ENCODE data around the gene GNL2.
"Not testable (repeated sequence)": the region's sequence is repeated elsewhere in the genome, so short reads cannot be mapped to it uniquely, and the experiment has no call there.

GNL2 gene

DNA sequence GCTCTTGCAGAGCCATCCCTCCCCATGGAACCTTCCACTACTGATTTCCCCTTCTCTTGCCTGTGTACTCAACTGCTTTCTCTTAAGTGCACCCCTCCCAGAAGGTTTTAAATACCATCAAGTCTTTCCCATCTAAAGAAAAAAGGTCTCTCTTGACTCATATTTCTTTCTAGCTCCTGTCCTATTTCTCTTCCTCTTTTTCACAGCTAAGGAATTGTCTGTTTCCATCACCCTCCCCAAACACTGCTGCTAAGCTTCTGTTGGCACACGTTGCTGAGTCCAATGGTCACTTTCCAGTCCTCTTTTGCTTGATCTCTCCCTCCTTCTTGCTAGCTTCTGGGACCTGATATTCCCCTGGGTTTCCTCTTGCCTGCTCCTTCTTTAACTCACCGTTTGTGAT lies 13.3 kb upstream of the GNL2 start:
- no peak for DNase-seq (ENCODE audit: low spot score)

DNA sequence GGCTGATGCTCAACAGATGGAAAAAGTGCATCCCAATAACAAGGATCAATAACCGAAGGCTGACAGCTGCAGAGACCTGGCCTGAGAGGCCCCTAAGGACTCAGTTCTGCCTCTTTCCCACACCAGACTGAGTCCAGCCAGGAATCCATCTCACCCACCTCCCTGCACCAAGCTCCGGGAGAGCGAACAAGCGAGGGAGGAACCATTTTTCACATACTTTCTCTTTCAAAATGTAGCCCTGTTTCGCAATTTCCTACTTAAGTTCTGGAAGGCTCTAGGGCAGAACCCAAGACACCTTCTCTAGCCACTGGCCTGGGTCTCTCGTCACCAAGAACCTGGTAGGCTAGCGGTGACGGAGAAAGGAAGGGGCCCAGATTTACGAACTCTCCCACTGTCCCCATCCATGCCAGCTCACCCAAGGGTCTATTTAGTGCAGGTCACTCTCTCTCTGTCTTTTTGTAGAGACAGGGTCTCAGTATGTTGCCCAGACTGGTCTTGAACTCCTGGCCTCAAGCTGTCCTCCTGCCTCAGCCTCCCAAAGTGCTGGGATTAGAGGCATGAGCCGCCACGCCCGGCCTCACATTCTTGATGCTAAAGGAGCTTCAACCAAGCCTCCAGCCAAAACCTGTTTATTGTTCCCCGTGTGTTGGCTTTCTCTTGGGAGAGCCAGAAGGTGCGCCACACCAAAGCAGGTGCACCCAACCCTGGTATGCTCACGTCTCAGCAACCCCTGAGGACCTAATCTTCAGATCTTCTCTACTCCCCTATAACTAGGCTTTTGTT lies 10.9 kb upstream of the GNL2 start:
- no peak for DNase-seq (ENCODE audit: low spot score)

DNA sequence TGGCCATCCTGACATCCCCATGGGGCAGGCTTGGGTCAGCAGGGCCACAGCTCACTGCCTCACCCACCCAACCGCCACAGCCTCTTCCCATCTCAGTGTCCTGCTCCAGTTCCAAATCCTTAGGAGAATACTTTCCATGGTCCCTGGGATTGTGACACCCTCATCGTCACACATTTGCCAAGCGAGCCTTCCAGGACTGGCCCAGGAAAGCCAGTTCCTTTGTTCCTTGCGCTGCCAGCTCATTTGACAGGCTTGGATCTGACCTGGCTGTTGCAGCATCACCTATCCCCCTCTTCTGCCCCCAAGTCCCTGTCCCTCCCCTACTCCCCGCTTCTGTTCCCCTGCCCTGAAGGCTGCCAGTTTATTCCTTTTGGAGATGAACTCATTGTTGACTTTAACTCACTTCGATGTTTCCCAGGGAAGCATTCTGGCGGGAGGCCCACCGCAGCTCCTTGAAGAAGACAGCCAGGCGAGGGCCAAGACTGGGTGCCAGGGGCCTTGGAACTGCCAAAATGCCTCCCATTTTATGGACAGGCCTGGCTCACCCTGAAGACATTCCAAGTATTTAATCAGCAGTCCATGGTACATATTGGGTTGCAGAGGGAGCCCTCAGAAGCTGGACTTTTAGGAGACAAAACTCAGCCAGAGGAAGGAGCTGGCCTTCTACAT lies 10.2 kb upstream of the GNL2 start:
- DNase-seq (ENCODE audit: low spot score), result no peak

DNA sequence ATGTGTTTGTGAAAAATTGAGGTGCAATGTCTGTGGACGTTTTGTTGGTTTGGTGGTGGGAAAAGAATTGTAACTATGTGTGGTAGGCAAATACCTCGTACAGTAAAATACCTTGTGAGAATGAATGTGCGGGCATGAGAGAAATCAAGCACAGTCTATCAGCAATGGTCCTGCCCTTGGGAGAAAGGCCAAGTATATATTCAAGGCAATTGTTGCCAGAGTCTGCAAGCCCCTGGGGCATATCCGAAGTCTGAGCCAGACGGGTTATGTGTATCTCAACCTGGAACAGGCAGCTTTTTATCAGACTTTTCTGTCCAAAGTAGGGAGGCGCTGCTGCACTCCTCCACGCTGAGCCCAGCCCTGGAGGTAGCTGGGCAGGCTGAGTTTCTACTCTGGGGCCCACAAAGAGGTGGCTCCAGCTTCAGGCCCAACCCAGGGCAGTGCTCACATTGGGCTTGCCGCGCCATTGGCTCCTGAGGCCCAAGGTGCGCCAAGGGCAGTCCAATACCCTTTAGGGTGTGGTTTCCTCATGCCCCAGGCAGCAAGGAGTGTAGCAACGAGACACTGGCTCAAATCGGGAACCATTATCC lies 9.4 kb upstream of the GNL2 start:
- no peak for DNase-seq (ENCODE audit: low spot score)

DNA sequence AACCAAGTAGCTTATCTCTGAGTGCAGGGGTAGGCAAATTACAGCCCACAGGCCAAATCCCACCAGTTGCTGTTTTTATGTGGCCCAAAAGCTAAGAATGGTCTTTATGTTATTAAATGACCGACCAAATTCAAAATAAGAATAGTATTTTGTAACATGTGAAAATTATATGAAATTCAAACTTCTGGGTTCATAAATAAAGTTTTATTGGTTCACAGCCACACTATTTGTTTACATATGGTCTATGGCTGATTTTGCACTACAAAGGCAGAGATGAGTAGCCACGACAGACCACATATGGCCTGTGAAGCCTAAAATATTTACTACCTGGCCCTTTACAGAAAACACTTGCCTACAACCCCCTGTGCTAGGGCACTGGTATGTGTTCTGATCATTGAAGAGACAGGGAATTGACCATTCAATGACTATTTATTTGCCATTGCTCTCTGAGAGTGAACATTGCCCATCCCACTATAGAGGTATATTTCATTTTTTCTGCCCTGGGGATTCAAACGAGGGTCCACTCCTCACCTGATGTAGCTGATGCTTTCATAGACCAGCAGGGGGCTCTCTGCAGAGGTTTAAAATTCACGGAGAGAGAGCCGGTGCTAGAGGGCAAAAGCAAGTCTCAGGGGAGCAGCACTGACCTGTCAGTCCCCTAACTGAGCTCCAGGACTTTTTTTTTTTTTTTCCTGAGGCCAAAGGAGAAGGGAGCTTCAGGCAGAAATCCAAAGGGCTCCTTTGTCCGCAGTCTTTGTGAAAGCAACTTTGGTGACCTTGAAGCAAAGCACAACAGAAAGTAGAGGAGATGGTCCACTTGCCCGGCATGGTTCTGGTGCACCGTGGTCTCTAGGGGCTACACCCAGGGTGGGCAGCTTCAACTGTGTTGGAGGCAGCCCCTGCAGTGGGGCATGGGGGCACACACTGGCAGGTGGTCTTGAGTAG lies 7.3 kb upstream of the GNL2 start:
- peak; percentile 66 for DNase-seq (ENCODE audit: low spot score)

DNA sequence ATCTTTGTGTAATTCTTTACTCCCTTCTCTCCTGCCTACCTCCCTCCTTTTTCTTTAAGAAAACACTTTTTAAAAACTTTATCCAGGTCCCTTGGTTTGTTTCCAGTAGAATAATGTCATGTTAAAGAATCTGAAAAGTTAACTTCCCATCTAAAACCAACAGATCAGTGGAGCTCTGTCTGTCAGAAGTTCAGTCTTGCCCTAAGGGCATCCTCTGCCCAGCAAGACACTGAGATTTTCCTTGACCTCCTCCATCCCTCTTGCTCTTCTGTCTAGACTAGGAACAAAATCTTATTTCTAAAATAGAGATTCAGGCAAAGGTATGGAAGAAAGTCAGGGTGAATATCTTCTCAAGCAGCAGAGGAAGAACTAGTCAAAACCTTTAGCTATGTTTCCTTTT lies 5.7 kb upstream of the GNL2 start:
- no peak for DNase-seq (ENCODE audit: low spot score)

DNA sequence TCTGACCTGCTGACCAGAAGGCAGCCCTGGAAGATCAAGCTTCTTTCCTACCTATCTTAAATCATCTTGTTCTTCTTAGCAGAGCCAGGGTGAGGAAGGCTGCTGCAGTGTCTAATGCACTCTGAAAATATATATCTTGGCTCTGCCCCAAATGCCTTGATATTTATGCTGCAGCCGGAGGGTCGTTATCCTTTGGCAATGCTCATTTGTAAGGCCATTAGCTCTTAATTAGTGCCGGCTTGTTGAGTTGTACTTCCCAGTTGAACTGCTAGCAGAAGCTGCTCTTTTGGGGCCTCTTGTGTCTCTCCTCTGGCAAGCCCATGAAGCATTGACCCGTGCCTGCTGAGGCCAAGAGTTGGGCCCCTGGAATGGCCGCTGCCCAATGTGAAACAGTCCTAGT lies 4.2 kb upstream of the GNL2 start:
- no peak for DNase-seq (ENCODE audit: low spot score)

DNA sequence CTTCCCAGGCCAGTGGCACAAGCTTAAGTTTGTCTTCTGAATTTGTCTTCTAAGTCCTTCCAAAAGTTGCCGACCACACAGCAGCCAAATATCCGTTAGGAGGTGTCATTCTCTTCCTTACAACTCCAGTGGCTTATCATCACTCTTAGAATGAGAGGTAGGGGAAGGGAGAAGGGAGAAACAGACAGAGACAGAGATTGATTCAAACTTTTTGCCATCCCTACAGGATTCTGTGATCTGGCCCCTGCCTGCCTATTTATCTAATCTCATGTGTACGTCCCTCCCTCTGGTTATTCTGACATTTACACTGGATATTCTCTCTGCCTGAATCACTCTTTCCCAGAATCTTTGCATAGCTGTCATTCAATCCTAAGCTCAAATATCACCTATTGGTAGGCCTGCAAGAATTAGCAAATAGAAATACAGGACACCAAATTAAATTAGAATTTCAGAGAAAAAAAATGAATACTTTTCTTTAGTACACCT lies 488 bp upstream of the GNL2 start:
- DNase-seq (ENCODE audit: low spot score), result no peak

DNA sequence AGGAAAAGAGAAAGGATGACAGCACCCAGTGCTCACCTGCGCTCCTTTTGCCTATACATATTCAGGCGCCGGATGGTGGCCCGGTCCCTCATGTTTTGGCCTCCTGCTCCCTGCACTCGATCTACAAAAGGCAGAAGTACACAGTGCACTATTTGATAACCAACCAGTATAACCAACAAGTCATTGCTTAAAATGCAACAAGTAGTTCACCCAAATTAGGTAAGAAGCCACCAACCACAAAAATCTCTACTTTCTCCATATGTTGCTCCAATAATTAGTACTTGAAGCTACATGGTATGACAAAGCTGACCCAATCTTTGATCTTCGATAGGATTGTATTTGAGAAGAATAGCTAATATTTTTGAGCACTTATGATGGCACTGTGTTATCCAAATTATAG lies 2.0 kb downstream of the GNL2 start:
- no peak for DNase-seq (ENCODE audit: low spot score)

DNA sequence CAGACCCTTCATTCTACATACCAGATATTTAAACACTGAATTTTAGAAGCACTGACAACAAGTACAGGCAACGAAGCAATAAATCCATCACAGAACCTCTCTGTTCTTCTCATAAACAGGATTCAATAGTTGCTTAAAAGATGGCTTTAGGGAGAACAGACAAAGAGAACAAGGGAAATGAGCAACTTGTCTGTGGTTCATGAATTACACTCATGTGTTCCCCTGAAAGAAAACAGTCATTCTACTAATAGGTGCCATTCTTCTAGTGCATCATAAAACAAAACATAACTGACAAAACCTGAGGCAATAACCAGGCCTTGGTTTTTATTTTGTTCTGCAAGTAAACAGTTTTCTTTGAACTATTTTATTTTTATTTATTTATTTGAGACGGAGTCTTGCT lies 6.8 kb downstream of the GNL2 start:
- no peak for DNase-seq (ENCODE audit: low spot score)

DNA sequence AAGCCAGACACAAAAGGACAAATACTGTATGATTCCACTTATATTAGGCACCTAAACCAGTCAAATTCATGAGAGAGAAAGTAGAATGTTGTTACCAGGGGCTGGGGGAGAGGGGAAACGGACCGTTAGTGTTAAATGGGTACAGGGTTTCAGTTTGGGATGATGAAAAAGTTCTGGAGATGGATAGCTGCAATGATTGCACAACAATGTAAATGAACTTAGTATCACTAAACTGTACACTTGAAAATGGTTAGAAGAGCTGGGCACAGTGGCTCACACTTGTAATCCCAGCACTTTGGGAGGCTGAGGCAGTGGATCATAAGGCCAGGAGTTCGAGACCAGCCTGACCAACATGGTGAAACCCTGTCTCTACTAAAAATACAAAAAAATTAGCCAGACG lies 11.2 kb downstream of the GNL2 start:
- DNase-seq (ENCODE audit: low spot score), result not testable (repeated sequence)

DNA sequence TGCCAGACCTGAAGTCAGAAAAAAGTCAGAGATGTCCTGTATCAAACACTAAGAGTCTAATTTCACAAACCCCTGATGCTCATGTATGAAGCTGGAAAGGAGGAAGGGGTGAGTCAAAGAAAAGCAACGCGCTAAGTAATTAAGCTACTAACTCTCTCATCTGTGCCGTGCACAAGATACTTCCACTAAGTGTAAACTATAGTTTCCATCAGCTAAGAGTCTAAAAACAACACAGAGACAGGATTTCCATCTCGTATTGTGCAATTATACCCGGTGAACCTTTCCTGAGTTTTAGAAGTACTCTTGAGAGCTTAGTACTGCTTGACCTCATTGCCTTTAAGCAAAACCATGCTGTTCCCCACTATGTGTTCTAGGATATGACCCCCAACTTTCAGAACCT lies 20.0 kb downstream of the GNL2 start:
- no peak for DNase-seq (ENCODE audit: low spot score)

DNA sequence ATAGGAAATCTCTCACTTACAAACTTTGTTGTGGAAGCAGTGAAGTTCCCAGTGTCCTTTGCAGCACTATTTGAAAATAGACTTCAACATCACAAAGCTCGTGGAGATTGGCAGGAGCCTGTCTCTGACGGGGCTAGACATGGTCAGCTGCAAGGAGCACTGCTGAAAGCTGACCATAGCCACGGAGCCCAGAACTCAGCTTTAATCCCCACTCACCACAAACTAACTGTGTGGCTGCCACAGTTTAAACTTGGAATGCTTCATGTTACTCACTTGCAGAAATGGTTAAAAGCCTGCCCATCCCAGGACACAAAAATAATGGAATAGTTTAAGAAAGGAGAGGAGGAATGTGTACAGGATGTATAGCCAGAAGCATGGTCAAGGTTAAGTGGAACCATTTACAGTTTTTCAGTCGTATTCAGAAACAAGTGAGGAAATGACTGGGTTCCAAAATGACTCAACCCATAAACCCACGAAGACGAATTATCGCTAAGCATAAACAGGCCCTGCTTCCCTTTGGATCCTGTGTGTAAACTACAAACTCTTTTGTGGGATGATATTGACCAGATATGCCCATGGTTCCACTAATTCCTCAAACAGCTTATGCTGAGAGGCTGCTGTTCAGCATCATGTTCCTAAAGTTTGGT lies 20.8 kb downstream of the GNL2 start:
- no peak for DNase-seq (ENCODE audit: low spot score)

DNA sequence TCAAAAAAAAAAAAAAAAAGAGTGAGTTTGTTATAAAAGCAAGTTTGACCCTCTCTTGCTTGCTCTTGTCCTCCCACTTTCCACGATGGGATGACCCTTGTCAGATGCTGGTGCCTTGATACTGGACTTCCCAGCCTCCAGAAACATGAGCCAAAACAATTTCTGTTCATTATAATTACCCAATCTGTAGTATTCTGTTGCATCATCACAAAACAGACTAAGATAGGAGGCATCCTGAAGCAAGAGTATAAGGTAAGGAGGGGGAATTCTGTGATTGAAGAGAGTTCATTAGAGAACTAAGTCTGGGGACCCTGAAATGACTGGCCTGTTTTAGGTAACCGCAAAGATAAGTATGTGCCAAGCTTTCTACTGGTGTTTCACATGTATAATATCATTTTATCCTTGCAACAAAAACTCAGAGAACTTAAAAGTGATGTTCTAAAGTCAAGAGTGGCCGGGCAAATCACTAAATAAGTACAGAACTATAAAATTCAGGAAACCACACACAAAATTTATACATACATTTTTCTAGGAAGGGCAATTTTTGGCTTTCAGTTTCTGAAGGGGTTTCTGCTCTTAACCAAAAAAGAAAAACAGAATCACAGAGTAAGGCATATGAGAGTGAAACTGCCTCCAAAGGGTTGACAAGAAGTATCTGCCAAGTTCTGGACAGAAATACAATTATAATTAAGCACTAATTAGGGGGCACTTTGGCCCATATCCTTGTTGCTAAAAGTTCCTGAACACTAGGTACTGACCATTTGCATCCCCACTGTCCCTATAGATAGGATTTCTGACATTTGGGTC lies 25.0 kb downstream of the GNL2 start:
- no peak for DNase-seq (ENCODE audit: low spot score)

DNA sequence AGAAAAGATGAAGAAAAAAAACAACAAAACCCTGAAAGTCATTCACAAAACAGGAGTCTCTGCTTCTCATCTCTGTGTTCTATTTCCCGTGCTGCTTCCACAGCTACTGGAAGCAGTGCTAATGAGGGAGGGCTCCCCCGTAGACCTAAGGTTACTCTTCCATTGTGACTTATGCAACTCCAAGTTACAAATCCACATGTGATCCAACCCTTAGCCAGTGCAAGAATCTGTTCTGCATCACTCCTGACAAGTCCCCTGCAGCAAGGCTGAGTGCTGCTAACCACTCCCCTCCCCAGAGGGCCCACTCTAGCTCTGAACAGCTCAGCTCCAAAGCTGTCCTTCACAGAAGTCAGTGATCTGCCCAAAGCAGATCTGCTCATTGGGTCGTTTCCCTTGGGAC lies 28.7 kb downstream of the GNL2 start:
- DNase-seq (ENCODE audit: low spot score), result no peak

DNA sequence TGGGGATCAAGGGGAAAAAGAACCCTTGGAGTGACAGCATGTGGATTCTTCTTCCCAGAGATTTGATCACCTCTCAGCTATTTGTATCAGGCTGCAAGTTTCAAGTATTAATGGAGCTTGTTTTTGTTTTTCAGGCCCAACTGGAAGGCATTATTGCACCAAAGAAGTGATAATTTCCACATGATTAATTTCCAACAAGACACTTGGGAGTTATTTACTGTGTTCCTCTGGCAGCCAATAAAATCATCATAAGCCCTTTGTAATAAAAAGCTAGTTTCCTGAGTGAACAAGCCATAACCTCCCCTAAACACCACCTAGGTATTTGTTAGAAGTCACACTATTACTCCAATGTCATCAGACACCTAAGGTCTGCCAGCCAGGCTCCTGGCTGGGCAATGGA lies 30.8 kb downstream of the GNL2 start:
- no peak for DNase-seq (ENCODE audit: low spot score)

DNA sequence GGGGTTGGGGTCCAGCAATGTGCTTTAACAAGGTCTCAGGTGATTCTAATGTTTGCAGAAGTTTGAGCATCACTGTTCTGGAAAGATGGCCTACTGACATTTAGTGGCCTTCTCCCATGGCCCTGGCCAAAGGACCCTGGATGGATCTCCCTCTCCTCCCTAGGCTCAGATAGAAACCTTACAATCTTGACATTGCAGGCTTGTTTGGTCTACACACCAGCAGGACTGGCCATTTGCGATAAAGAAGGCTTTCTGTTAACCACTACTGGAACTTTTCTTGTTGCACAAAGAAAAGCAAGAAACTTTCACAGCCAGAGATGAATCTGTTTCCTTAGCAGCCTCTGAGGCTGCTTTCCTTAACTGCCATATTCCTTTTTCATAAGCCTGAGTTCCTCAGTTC lies 32.8 kb downstream of the GNL2 start:
- DNase-seq (ENCODE audit: low spot score), result no peak

DNA sequence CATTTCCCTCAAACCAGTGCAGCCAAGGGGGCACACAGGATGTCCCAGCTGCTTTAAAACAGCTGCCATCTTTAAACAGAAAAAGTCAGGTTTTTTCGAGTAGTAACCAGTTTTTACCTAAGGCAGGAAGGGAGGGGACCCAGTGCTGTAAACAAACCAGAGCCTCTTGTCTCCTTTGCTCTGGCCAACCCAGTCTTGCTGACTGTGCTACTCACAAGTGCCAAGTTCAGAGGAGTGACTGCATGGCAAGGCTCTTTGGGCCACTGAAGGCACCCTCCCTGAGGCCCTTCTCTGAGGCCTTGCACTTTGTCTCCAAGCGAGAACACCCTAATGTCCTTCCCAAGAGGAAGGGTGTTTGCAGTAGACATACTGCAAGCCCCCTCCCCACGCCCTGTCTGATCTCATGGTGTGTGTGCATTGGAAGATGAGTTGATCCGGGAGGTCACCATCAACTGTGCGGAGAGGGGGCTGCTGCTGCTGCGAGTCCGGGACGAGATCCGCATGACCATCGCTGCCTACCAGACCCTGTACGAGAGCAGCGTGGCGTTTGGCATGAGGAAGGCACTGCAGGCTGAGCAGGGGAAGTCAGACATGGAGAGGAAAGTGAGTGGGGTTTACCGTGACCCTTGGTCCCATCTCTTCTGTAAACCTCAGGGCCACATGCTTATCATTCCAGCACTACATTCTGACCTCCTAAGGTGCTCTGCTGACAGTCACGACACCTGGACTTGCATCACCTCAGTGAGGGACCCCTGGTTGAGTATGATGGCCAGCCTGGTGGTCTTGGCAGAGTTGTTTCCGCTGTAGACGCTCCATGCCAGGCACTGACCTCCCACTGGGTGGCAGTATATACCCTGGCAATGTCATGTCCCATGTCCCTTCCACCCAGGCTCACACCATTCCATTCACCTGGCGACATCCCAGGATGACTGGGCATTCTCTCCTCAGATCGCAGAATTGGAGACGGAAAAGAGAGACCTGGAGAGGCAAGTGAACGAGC lies 34.3 kb downstream of the GNL2 start:
- peak; percentile 22 for DNase-seq (ENCODE audit: low spot score)

All from SK-N-DZ (cell line).